HFF-Myc (cell line): ENCODE measurements around the gene EN1.

ENCODE experiments used
- DNase-seq: peaks from one replicate; pipeline ENCODE4 v3.0.0-alpha.2; 2011; ENCODE audit warnings: low read depth; ENCODE audit errors: extremely low read depth
- H3K4me3 ChIP-seq: replicated peaks from 2 replicates; pipeline ENCODE4 v1.5.1; 2011; ENCODE audit warnings: low read depth, mild to moderate bottlenecking, control low read depth, low read length
- CTCF ChIP-seq: IDR thresholded peaks from 2 replicates; pipeline ENCODE4 v1.5.1; 2012; ENCODE audit warnings: mild to moderate bottlenecking, low read depth, low read length, control low read depth; ENCODE audit errors: missing control alignments

EN1 gene

GRCh38 chr2:118842661-118843482 lies 4.6 kb downstream of the EN1 start:
- DNase-seq = no peak
- no peak overlapping the region for H3K4me3 ChIP-seq
- TF ChIP-seq CTCF = no peak

- H3K4me3 ChIP-seq = no peak overlapping the region
- DNase-seq = no peak
Measured at GRCh38 chr2:118841828-118842461, 5.5 kb downstream of the EN1 start.

GRCh38 chr2:118841450-118841827 lies 6.0 kb downstream of the EN1 start:
- no peak for DNase-seq
- TF ChIP-seq CTCF = no peak
- no peak overlapping the region for H3K4me3 ChIP-seq

More at GRCh38 chr2:118841828-118842461, 5.5 kb downstream of the EN1 start:
- TF ChIP-seq CTCF = no peak

DNA sequence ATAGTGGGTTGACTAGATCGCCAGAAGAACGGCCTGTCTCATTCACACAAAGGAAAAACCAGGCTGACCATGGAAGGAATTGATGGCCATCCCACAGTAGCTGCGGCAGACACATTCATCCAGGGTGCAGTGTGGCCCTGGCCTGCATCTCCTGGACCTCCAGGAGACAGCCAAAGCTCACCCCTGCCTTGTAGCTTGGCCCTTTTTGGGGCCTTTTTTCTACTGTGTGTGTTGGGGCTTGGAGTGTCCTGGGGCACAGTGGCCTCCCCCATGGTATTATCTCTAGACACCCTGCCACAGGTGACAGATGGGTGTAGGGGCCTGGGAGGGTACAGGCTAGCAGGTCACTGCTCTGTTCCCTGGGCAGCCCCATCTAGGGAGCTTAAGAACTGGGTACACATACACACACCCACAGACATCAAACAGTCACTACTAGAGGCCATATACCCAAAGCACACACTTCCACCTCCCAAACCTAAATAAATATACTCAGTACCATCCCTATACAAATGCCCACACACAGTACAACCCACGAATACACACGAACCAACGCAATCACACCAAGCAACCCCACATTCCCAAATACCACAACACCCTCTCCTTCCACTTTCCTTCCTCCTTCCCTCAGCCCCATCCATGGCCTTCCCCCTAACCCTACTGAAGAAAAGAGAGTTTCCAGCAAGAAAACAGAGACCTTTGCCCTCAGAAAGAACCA lies 8.6 kb downstream of the EN1 start:
- no peak for TF ChIP-seq CTCF
- no peak for DNase-seq
- no peak overlapping the region for H3K4me3 ChIP-seq

GRCh38 chr2:118837621-118838020 lies 9.8 kb downstream of the EN1 start:
- H3K4me3 ChIP-seq = no peak overlapping the region
- no peak for DNase-seq
- TF ChIP-seq CTCF = no peak

GRCh38 chr2:118837067-118837466 lies 10.4 kb downstream of the EN1 start:
- DNase-seq = no peak
- no peak overlapping the region for H3K4me3 ChIP-seq
- no peak for TF ChIP-seq CTCF
